Measurements from ENCODE around the gene SVIL.

DNA sequence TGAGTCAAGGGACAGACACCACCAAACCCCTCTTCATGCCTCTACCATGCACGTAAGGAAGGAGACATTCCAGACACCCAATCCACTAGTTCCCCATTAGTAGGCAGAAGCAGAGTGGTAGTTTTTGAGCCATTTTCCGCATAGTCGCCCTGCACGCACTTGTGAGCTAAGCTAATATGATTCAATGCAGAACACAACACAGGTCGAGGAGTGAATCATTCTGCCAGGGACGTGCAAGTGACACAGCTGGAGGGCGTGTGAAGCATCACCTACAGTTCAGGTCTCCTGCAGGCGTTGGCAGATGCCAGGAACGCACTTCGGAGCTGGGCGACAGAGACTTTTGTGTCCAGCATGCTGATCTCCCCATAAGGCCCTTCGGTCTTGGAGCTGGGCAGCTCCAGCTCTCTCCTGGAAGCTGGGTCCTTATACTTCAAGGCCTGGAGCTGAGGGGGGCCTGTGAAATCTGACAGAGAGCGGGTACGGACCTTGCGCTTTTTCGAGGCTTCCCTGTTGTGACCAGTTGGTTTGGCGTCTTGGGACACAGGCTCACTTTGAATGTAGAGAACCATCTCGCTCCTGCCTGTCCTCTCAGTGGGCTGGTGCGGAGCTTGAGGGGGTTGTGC lies 102.4 kb downstream of the SVIL start:
- TF ChIP-seq CTCF (conservative IDR thresholded peaks at IDR 0.05; ENCODE audit: low read length) (no peak), EZH2phosphoT487 (IDR thresholded peaks at IDR 0.05; ENCODE audit: borderline replicate concordance) (no peak)
